ENCODE data around the gene TTLL9. TPM values are rescaled to one million over a fixed set of nuclear protein-coding genes. Genes with fewer than 3 reads are reported as not detected.

The TTLL9 gene
- total RNA-seq, 6 donors from 2014 or later, result 0.31 to 20.7 (median 4.4) TPM

DNA sequence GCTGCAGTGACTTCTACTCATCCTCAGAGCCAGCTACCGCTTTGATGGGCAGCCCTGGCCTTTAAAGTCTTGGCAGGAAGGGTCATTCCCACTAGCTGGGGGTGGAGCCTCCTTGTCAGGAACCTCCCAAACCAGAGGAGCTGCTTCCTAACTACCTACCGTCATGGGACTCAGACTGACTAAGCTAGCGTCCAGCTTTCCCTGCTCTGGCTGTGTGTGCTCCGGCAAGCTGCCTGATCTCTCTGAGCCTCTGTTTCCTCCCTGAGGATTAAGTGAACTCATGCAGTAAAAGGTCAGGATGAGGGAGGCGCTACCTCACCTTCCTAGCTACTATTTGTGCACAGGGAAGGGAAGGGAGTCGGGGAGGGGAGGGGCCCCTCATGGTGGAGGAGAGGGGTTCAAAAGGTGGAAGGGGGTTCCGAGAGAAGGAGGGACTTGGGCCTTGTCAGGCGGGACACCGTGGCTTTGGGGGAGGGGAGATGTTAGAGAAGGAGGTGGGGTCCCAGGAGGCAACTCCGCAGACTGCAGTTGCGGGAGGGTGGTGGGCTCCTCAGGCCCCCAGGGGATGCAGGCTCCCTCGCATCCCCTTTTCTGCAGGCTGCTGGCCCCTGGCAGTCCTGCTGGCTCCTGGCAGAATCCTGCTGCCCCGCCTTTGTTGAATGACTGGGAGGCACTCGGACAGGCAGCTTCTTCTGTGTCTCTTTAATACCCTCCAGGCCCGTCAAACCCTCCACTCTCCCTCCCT, 9.9 kb upstream of the TTLL9 start:
- Histone ChIP-seq H3K27me3 (peaks cover 0 to 11% (median 6%) of the 10 kb centered on the region in 4 donors), H3K36me3 (no peaks in the 10 kb centered on the region), H3K9me3 (no peaks in the 10 kb centered on the region), H3K4me1 (peaks cover 16 to 17% (median 16%) of the 10 kb centered on the region in 4 donors), H3K4me3 (peak overlapping the region in 3 of 4 donors; percentile 49 to 73 (median 58)), H3K27ac (no peak overlapping the region)
- TF ChIP-seq CTCF (IDR thresholded peaks at IDR 0.05) (no peak), POLR2AphosphoS5 (IDR thresholded peaks at IDR 0.05) (no peak), POLR2A (IDR thresholded peaks at IDR 0.05) (no peak), EP300 (IDR thresholded peaks at IDR 0.05) (no peak)
- ATAC-seq (ENCODE audit: low FRiP score in 2 of 2) (peak in 1 of 2 donors; percentile 64), DNase-seq (no peak)
- 23% methylated on average over 11 to 15 of the region's 15 CpGs for WGBS, 2 donors

- TF ChIP-seq POLR2AphosphoS5 (IDR thresholded peaks at IDR 0.05), result no peak
- TF ChIP-seq POLR2A (IDR thresholded peaks at IDR 0.05), result no peak
- no peak for TF ChIP-seq CTCF (IDR thresholded peaks at IDR 0.05)
- TF ChIP-seq EP300 (IDR thresholded peaks at IDR 0.05), result no peak
- Histone ChIP-seq H3K9me3 (no peaks in the 10 kb centered on the region), H3K4me1 (peaks cover 16 to 17% (median 16%) of the 10 kb centered on the region in 4 donors), H3K36me3 (no peaks in the 10 kb centered on the region), H3K4me3 (peak overlapping the region; percentile 15 to 73 (median 54)), H3K27me3 (peaks cover 0 to 11% (median 6%) of the 10 kb centered on the region in 4 donors), H3K27ac (peak overlapping the region in 1 of 4 donors; percentile 18)
- peak in 1 of 2 donors; percentile 23 for ATAC-seq (ENCODE audit: low FRiP score in 2 of 2)
- DNase-seq, result peak in 1 of 2 donors; percentile 86
- WGBS, 2 donors, result 3% methylated on average over 6 to 7 of the region's 20 CpGs
Measured at GRCh38 chr20:31861135-31861384, 9.4 kb upstream of the TTLL9 start.

DNA sequence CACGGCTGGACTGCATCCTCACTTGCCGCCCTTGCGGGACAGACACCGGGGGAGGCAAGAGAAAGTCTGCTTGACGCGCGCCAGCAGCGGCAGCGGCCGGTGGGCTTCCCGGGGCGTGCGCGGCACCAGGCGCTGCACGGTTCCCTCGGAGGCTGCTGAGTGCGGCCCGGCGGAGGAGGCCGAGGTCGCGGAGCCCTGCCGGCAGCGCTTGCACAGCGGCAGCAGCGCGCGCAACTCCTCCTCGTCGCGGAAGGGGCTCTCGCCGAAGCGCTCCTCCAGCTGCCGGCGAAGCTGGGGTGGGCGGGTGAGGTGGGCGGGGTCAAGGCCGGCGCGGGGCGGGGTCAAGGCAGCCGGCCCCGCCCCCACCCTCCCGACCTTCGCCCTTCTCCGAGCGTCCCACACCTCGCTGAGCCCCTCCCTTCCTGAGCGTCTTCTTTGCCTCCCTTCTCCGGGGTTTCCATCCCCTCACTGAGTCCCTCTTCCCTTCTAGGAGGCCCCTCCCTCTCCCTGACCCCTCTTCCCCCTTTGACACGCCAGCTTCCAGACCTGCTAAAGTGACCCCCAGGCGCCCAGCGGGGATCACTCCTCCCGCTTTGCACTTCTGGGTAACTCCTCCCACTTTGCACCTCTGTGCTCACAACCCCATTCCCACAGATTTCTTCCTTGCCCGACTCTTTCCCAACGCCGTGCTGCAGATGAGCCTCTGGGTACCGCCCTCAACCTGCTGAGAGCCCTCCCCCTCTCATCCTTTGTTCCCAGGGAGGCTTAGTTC, 8.9 kb upstream of the TTLL9 start:
- Histone ChIP-seq H3K4me3 (peak overlapping the region; percentile 15 to 73 (median 54)), H3K4me1 (peaks cover 16 to 17% (median 16%) of the 10 kb centered on the region in 4 donors), H3K9me3 (no peaks in the 10 kb centered on the region), H3K36me3 (no peaks in the 10 kb centered on the region), H3K27me3 (peaks cover 0 to 11% (median 6%) of the 10 kb centered on the region in 4 donors), H3K27ac (peak overlapping the region in 1 of 4 donors; percentile 18)
- TF ChIP-seq EP300 (IDR thresholded peaks at IDR 0.05) (no peak), CTCF (IDR thresholded peaks at IDR 0.05) (no peak), POLR2AphosphoS5 (IDR thresholded peaks at IDR 0.05) (no peak), POLR2A (IDR thresholded peaks at IDR 0.05) (no peak)
- DNase-seq, result peak; percentile 38 to 92
- 17 to 22% methylated on average over 13 to 28 of the region's 60 CpGs for WGBS, 2 donors
- ATAC-seq (ENCODE audit: low FRiP score in 2 of 2), result peak in 1 of 2 donors; percentile 88

GRCh38 chr20:31862157-31862470, 8.3 kb upstream of the TTLL9 start:
- Histone ChIP-seq H3K27me3 (peaks cover 0 to 11% (median 6%) of the 10 kb centered on the region in 4 donors), H3K36me3 (no peaks in the 10 kb centered on the region), H3K27ac (no peak overlapping the region), H3K4me1 (peaks cover 16 to 17% (median 16%) of the 10 kb centered on the region in 4 donors), H3K4me3 (peak overlapping the region in 1 of 4 donors; percentile 58), H3K9me3 (no peaks in the 10 kb centered on the region)
- TF ChIP-seq POLR2AphosphoS5 (IDR thresholded peaks at IDR 0.05) (no peak), EP300 (IDR thresholded peaks at IDR 0.05) (no peak), POLR2A (IDR thresholded peaks at IDR 0.05) (no peak), CTCF (IDR thresholded peaks at IDR 0.05) (no peak)
- ATAC-seq (ENCODE audit: low FRiP score in 2 of 2) (no peak), DNase-seq (no peak)
- WGBS, 2 donors, result 76 to 80% methylated on average over 5 of the region's 5 CpGs

Data from upper lobe of left lung (tissue), 6 donors.